ENCODE results near the gene C3orf33. TPM values are rescaled to one million over a fixed set of nuclear protein-coding genes. Genes with fewer than 3 reads are reported as not detected.

The C3orf33 gene
- polyA plus RNA-seq, 1 experiment, result 2.0 TPM

- Histone ChIP-seq H3K27me3 (ENCODE audit: control insufficient read depth, insufficient read depth, low read length) (no peaks in the 10 kb centered on the region), H3K4me3 (ENCODE audit: low read depth, low read length) (no peak overlapping the region), H3K36me3 (ENCODE audit: control insufficient read depth, insufficient read depth, low read length) (no peaks in the 10 kb centered on the region)
- ChIA-PET POLR2A (no interaction called here), CTCF (no interaction called here)
- no peak for TF ChIP-seq CTCF (IDR thresholded peaks at IDR 0.05; ENCODE audit: insufficient read depth, low read depth, low read length)
- DNase-seq (ENCODE audit: low read depth), result no peak
Measured at GRCh38 chr3:155763870-155764463, 42.1 kb downstream of the C3orf33 start.

GRCh38 chr3:155760653-155761052 is 45.4 kb downstream of the C3orf33 start:
- Histone ChIP-seq H3K36me3 (ENCODE audit: control insufficient read depth, insufficient read depth, low read length) (no peaks in the 10 kb centered on the region), H3K4me3 (ENCODE audit: low read depth, low read length) (no peak overlapping the region), H3K27me3 (ENCODE audit: control insufficient read depth, insufficient read depth, low read length) (no peaks in the 10 kb centered on the region)
- ChIA-PET CTCF (interaction anchor here (1.9 kb wide), 1 partner anchor 45 kb away, joined by 7 read pairs; the partner anchor contains the start of gene C3orf33), POLR2A (no interaction called here)
- TF ChIP-seq CTCF (IDR thresholded peaks at IDR 0.05; ENCODE audit: insufficient read depth, low read depth, low read length), result no peak
- DNase-seq (ENCODE audit: low read depth), result no peak

- Histone ChIP-seq H3K27me3 (ENCODE audit: control insufficient read depth, insufficient read depth, low read length) (no peaks in the 10 kb centered on the region), H3K4me3 (ENCODE audit: low read depth, low read length) (no peak overlapping the region), H3K36me3 (ENCODE audit: control insufficient read depth, insufficient read depth, low read length) (no peaks in the 10 kb centered on the region)
- DNase-seq (ENCODE audit: low read depth), result no peak
- CTCF ChIA-PET, result no interaction called here
- no peak for TF ChIP-seq CTCF (IDR thresholded peaks at IDR 0.05; ENCODE audit: insufficient read depth, low read depth, low read length)
- POLR2A ChIA-PET, result no interaction called here
Measured at GRCh38 chr3:155757577-155757976, 48.5 kb downstream of the C3orf33 start.

- POLR2A ChIA-PET, result no interaction called here
Measured at GRCh38 chr3:155753038-155753639, 52.9 kb downstream of the C3orf33 start.

More at GRCh38 chr3:155753038-155753639, 52.9 kb downstream of the C3orf33 start:
- DNase-seq (ENCODE audit: low read depth), result no peak
- H3K4me3 ChIP-seq (ENCODE audit: low read depth, low read length), result no peak overlapping the region
- no peaks in the 10 kb centered on the region for H3K36me3 ChIP-seq (ENCODE audit: control insufficient read depth, insufficient read depth, low read length)
- peak; percentile 40 for TF ChIP-seq CTCF (IDR thresholded peaks at IDR 0.05; ENCODE audit: insufficient read depth, low read depth, low read length)
- CTCF ChIA-PET, result no interaction called here
- no peaks in the 10 kb centered on the region for H3K27me3 ChIP-seq (ENCODE audit: control insufficient read depth, insufficient read depth, low read length)
